ENCODE data around the gene MT1G. TPM values are rescaled to one million over a fixed set of nuclear protein-coding genes. Genes with fewer than 3 reads are reported as not detected.
A peak's percentile ranks its signal among the peaks of the same experiment; 100 is the strongest.

The MT1G gene
- polyA plus RNA-seq, 1 donor from 2014 or later, result not detected

GRCh38 chr16:56633535-56633934, 34.3 kb downstream of the MT1G start:
- Histone ChIP-seq H4K20me1 (ENCODE audit: insufficient read depth) (no peaks in the 10 kb centered on the region), H3K9me3 (ENCODE audit: low read length) (no peaks in the 10 kb centered on the region), H3K79me2 (replicated peaks; ENCODE audit: insufficient read depth, low read length) (no peaks in the 10 kb centered on the region), H3K4me3 (ENCODE audit: low read length) (no peak overlapping the region), H3K36me3 (ENCODE audit: insufficient read depth, low read length) (no peaks in the 10 kb centered on the region), H3K9me2 (ENCODE audit: insufficient read depth, low read length) (no peaks in the 10 kb centered on the region), H2AFZ (ENCODE audit: low read depth, low read length) (no peak overlapping the region), H3K4me2 (ENCODE audit: low read length) (no peak overlapping the region), H3K9ac (ENCODE audit: low read length) (no peak overlapping the region), H3K27ac (ENCODE audit: low read length) (no peak overlapping the region), H3F3A (ENCODE audit: insufficient read depth, low read length, poor library complexity, severe bottlenecking) (no peaks in the 10 kb centered on the region), H3K27me3 (ENCODE audit: insufficient read depth, low read depth, low read length) (peaks cover 100% of the 10 kb centered on the region)
- TF ChIP-seq POLR2AphosphoS5 (IDR thresholded peaks at IDR 0.05) (no peak), TAF1 (IDR thresholded peaks at IDR 0.05; ENCODE audit: low read depth) (no peak), EZH2 (IDR thresholded peaks at IDR 0.05; ENCODE audit: borderline replicate concordance, insufficient read depth, low read length, poor library complexity, severe bottlenecking) (no peak), RAD21 (conservative IDR thresholded peaks at IDR 0.05) (no peak), REST (IDR thresholded peaks at IDR 0.05; ENCODE audit: borderline replicate concordance) (no peak), MXI1 (conservative IDR thresholded peaks at IDR 0.05; ENCODE audit: poor library complexity, severe bottlenecking) (no peak)

GRCh38 chr16:56632848-56633365, 35.0 kb downstream of the MT1G start:
- TF ChIP-seq RAD21 (conservative IDR thresholded peaks at IDR 0.05), result no peak
- TF ChIP-seq CTCF (IDR thresholded peaks at IDR 0.05; ENCODE audit: poor library complexity, severe bottlenecking), result no peak
- TF ChIP-seq EZH2 (IDR thresholded peaks at IDR 0.05; ENCODE audit: borderline replicate concordance, insufficient read depth, low read length, poor library complexity, severe bottlenecking), result no peak
- Histone ChIP-seq H3K9ac (ENCODE audit: low read length) (no peak overlapping the region), H3K9me3 (ENCODE audit: low read length) (no peaks in the 10 kb centered on the region), H3K27me3 (ENCODE audit: insufficient read depth, low read depth, low read length) (peaks cover 99% of the 10 kb centered on the region), H3K9me2 (ENCODE audit: insufficient read depth, low read length) (no peaks in the 10 kb centered on the region), H3K27ac (ENCODE audit: low read length) (no peak overlapping the region), H4K20me1 (ENCODE audit: insufficient read depth) (no peaks in the 10 kb centered on the region), H3K79me2 (replicated peaks; ENCODE audit: insufficient read depth, low read length) (no peaks in the 10 kb centered on the region), H3K36me3 (ENCODE audit: insufficient read depth, low read length) (no peaks in the 10 kb centered on the region), H3K4me2 (ENCODE audit: low read length) (no peak overlapping the region), H3K4me3 (ENCODE audit: low read length) (peak overlapping the region; percentile 59), H3F3A (ENCODE audit: insufficient read depth, low read length, poor library complexity, severe bottlenecking) (no peaks in the 10 kb centered on the region), H2AFZ (ENCODE audit: low read depth, low read length) (no peak overlapping the region)

- no peaks in the 10 kb centered on the region for H3K79me2 ChIP-seq (replicated peaks; ENCODE audit: insufficient read depth, low read length)
- peak within 1 kb of the TSS; percentile 59 for H3K4me3 ChIP-seq (ENCODE audit: low read length)
- no peak within 1 kb of the TSS for H3K9ac ChIP-seq (ENCODE audit: low read length)
- no peak within 1 kb of the TSS for H2AFZ ChIP-seq (ENCODE audit: low read depth, low read length)
- no peaks in the 10 kb centered on the region for H3K9me2 ChIP-seq (ENCODE audit: insufficient read depth, low read length)
- peaks cover 96% of the 10 kb centered on the region for H3K27me3 ChIP-seq (ENCODE audit: insufficient read depth, low read depth, low read length)
- H3K27ac ChIP-seq (ENCODE audit: low read length), result no peak within 1 kb of the TSS
- no peaks in the 10 kb centered on the region for H3K36me3 ChIP-seq (ENCODE audit: insufficient read depth, low read length)
- TF ChIP-seq EZH2 (IDR thresholded peaks at IDR 0.05; ENCODE audit: borderline replicate concordance, insufficient read depth, low read length, poor library complexity, severe bottlenecking) (peak; percentile 68), CTCF (IDR thresholded peaks at IDR 0.05; ENCODE audit: poor library complexity, severe bottlenecking) (no peak)
- H3F3A ChIP-seq (ENCODE audit: insufficient read depth, low read length, poor library complexity, severe bottlenecking), result no peaks in the 10 kb centered on the region
- no peaks in the 10 kb centered on the region for H3K9me3 ChIP-seq (ENCODE audit: low read length)
- no peaks in the 10 kb centered on the region for H4K20me1 ChIP-seq (ENCODE audit: insufficient read depth)
- H3K4me2 ChIP-seq (ENCODE audit: low read length), result no peak within 1 kb of the TSS
Measured at GRCh38 chr16:56632156-56632847, 35.6 kb downstream of the MT1G start, which contains the start of gene MT1M. Gene MT1M (plus strand): TSS chr16:56632659. CDS start chr16:56632732, 73 bp downstream.
